H1 (cell line): ENCODE results near the gene AFAP1L2. TPM values are rescaled to one million over a fixed set of nuclear protein-coding genes. Genes with fewer than 3 reads are reported as not detected.

Experiments used
- ATF2 ChIP-seq: IDR thresholded peaks from 2 replicates; pipeline ENCODE4 v1.6.1; 2012; ENCODE audit warnings: low read length, inconsistent platforms
- CBX5 ChIP-seq: fragments of 300-800, 300-1000 bp; sonication (generic); IDR thresholded peaks from 2 replicates; pipeline ENCODE4 v1.7.1; 2016; ENCODE audit warnings: antibody characterized with exemption, low read length, low read depth
- CHD7 ChIP-seq: fragments of 300-600 bp; sonication (generic); IDR thresholded peaks from 2 replicates; pipeline ENCODE4 v1.7.1; 2012; ENCODE audit warnings: low read length, moderate library complexity, mild to moderate bottlenecking, inconsistent platforms; ENCODE audit not compliant: insufficient replicate concordance
- FOSL1 ChIP-seq: IDR thresholded peaks from 2 replicates; pipeline ENCODE4 v1.6.1; 2011; ENCODE audit warnings: mild to moderate bottlenecking, low read depth, low read length, moderate library complexity; ENCODE audit not compliant: insufficient read depth
- HDAC2 ChIP-seq, 2 experiments: fragments of 300-600 bp in 1 of 2; sonication (generic) in 1 of 2; IDR thresholded peaks; 2 replicates each; pipeline ENCODE4 v1.6.1; 2011 to 2012; ENCODE audit warnings: low read depth in 2 of 2, low read length in 2 of 2, mild to moderate bottlenecking in 2 of 2, moderate library complexity in 2 of 2, borderline replicate concordance in 1 of 2, inconsistent platforms in 1 of 2
- POLR2A ChIP-seq, 2 experiments: IDR thresholded peaks; 1 replicate in 1 of 2; 2 replicates in 1 of 2; pipeline ENCODE4 v1.6.1; 2011; ENCODE audit warnings: low read depth in 2 of 2, low read length in 2 of 2, mild to moderate bottlenecking in 2 of 2; ENCODE audit errors: control extremely low read depth in 1 of 2
- POLR2AphosphoS5 ChIP-seq: IDR thresholded peaks from 2 replicates; pipeline ENCODE4 v1.6.1; 2011; ENCODE audit warnings: low read depth, low read length
- TAF1 ChIP-seq: IDR thresholded peaks from 2 replicates; pipeline ENCODE4 v1.6.1; 2011; ENCODE audit warnings: mild to moderate bottlenecking, low read depth, low read length
- USF2 ChIP-seq: IDR thresholded peaks from 2 replicates; pipeline ENCODE4 v1.6.1; 2011; ENCODE audit warnings: low read length, improper control_type of control experiment
- polyA plus RNA-seq, 7 experiments: library from polyadenylated mRNA; depleted of rRNA in 3 of 7; stranded (reverse) in 5 of 7; unstranded in 2 of 7; fragments of >200 nt in 5 of 7; fragments of 200-250 nt in 2 of 7; gene quantifications; 1 replicate in 5 of 7; 2 replicates in 1 of 7; 4 replicates in 1 of 7; pipeline versions ENCODE4 v1.2.1 to v1.2.3, GENCODE V29; 2011 to 2013; ENCODE audit warnings: missing spikeins in 2 of 7, mixed read lengths in 2 of 7
- total RNA-seq: library from RNA; stranded (reverse); fragmentation: NEBNext Ultra II Directional; extraction: Animal tissue kit (Norgen Biotek cat#: 25700); gene quantifications from 2 replicates; pipeline ENCODE4 v1.2.1, GENCODE V29; 2021

The AFAP1L2 gene
- total and polyA plus RNA-seq, 2 of the 8 experiments (the other 6 are each of a cell fraction or from before 2014, with no cell fraction given): 3.9 to 6.4 TPM

GRCh38 chr10:114370966-114371365, 33.3 kb downstream of the AFAP1L2 start (continued):
- no peak for TF ChIP-seq USF2
- no peak for TF ChIP-seq HDAC2 (IDR thresholded peaks at IDR 0.05; ENCODE audit: borderline replicate concordance in 1 of 2, low read depth in 2 of 2, low read length in 2 of 2)
- TF ChIP-seq ATF2: no peak
- no peak for TF ChIP-seq TAF1
- TF ChIP-seq POLR2AphosphoS5: no peak
- TF ChIP-seq CHD7: no peak
- TF ChIP-seq CBX5: no peak
- TF ChIP-seq POLR2A (IDR thresholded peaks at IDR 0.05; ENCODE audit: control extremely low read depth in 1 of 2, low read depth in 2 of 2, low read length in 2 of 2): no peak
- TF ChIP-seq FOSL1: no peak
- TF ChIP-seq, all 59 proteins: peak for 0
